Activated naive CD4-positive, alpha-beta T cell treated with anti-CD3 and anti-CD28 coated beads, Interleukin-2, amount 10 ng/mL, durations not matched to agents 7 days and 5 days (primary cell): ENCODE measurements around the gene CHEK2.

Experiments used
- CTCF ChIA-PET: fragments of 350-600 bp; sonication (Branson Sonifier 250); formaldehyde crosslinking; loops from one replicate; lab custom pipeline; 2021; ENCODE audit warnings: antibody characterized with exemption; lab: Charles Lee
- DNase-seq: peaks from one replicate; pipeline ENCODE4 v3.0.0-alpha.2; 2020
- H3K27ac Mint-ChIP-seq: one replicate; pipeline ENCODE4 v1.8.0; 2021; ENCODE audit warnings: mild to moderate bottlenecking, moderate library complexity, mixed read lengths
- H3K27me3 Mint-ChIP-seq: one replicate; pipeline ENCODE4 v1.8.0; 2021; ENCODE audit warnings: mild to moderate bottlenecking, mixed read lengths
- H3K36me3 Mint-ChIP-seq: one replicate; pipeline ENCODE4 v1.8.0; 2021; ENCODE audit warnings: mixed read lengths
- H3K4me1 Mint-ChIP-seq: one replicate; pipeline ENCODE4 v1.8.0; 2021; ENCODE audit warnings: mixed read lengths
- H3K4me3 Mint-ChIP-seq: one replicate; pipeline ENCODE4 v1.8.0; 2021; ENCODE audit warnings: mild to moderate bottlenecking, moderate library complexity, mixed read lengths
- H3K9me3 Mint-ChIP-seq: one replicate; pipeline ENCODE4 v1.8.0; 2021; ENCODE audit warnings: mixed read lengths

CHEK2 gene

DNA sequence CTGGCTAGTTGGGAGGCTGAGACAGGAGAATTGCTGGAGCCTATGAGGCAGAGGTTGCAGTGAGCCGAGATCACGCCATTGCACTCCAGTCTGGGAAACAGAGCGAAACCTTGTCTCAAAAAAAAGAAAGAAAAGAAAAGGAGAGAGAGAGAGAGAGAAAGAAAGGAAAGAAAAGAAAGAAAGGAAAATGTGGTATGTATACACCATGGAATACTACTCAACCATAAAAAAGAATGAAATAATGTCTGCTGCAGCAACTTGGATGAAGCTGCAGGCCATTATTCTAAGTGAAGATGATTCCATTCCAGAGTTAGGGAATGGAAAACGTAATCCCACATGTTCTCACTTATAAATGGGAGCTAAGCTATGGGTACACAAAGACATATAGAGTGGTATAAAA, 92.8 kb downstream of the CHEK2 start:
- Mint-ChIP-seq H3K36me3 (no peaks in the 10 kb centered on the region), H3K4me1 (no peaks in the 10 kb centered on the region), H3K27me3 (peaks cover 82% of the 10 kb centered on the region), H3K9me3 (peaks cover 3% of the 10 kb centered on the region), H3K27ac (no peak overlapping the region), H3K4me3 (no peak overlapping the region)
- DNase-seq = no peak
- CTCF ChIA-PET = no interaction called here

DNA sequence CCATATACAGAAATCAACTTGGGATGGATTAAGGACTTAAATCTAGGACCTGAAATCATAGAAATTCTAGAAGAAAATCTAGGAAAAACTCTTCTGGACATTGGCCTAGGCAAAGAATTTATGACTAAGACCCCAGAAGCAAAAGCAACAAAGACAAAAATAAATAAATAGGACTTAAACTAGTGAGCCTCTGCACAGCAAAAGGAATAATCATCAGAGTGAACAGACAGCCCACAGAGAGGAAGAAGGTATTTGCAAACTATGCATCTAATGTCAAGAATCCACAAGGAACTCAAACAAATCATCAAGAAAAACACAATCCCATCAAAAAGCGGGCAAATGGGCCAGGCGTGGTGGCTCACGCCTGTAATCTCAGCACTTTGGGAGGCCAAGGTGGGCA, 94.4 kb downstream of the CHEK2 start:
- no peaks in the 10 kb centered on the region for H3K4me1 Mint-ChIP-seq
- no peak overlapping the region for H3K4me3 Mint-ChIP-seq
- DNase-seq = no peak
- H3K27me3 Mint-ChIP-seq = peaks cover 78% of the 10 kb centered on the region
- H3K9me3 Mint-ChIP-seq = no peaks in the 10 kb centered on the region
- H3K36me3 Mint-ChIP-seq = no peaks in the 10 kb centered on the region
- CTCF ChIA-PET = no interaction called here
- H3K27ac Mint-ChIP-seq = no peak overlapping the region

DNA sequence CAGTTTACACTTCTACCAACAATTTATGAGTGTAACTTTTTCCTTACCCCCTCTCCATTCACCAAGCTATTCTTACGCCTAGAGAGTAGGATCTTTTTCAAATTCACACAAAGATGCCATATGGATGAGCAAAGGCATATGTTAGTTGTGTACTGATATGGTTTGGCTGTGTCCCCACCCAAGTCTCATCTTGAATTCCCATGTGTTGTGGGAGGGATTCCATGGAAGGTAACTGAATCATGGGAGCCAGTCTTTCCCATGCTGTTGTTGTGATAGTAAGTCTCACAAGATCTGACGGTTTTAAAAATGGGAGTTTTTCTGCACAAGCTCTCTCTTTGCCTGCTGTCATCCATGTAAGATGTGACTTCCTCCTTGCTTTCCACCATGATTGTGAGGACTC, 102.3 kb downstream of the CHEK2 start:
- Mint-ChIP-seq H3K4me3 (no peak overlapping the region), H3K4me1 (no peaks in the 10 kb centered on the region), H3K27ac (no peak overlapping the region), H3K27me3 (peaks cover 52% of the 10 kb centered on the region), H3K9me3 (no peaks in the 10 kb centered on the region), H3K36me3 (no peaks in the 10 kb centered on the region)
- no peak for DNase-seq
- CTCF ChIA-PET = no interaction called here
